Lung (tissue), 12 donors: ENCODE results near the gene TMC8. TPM values are rescaled to one million over a fixed set of nuclear protein-coding genes. Genes with fewer than 3 reads are reported as not detected.

ENCODE experiments used
- ATAC-seq: fragments of 200-7000 bp; cut with Tn5 transposase; one replicate; pipeline ENCODE4 v1.9.1; 2020; ENCODE audit warnings: moderate number of reproducible peaks; ENCODE audit not compliant: insufficient read depth, low FRiP score
- DNase-seq, 3 donors: peaks; one replicate each; pipeline ENCODE4 v3.0.0-alpha.2; 2013 to 2017
- H3K27ac ChIP-seq, 2 donors: one replicate each; pipeline ENCODE4 v1.5.1; 2013; ENCODE audit warnings: mild to moderate bottlenecking in 2 of 2, moderate library complexity in 2 of 2, control low read depth in 1 of 2, inconsistent platforms in 1 of 2, low read depth in 1 of 2, low read length in 1 of 2
- H3K27me3 ChIP-seq, 3 donors: one replicate each; pipeline ENCODE4 v1.5.1; 2013; ENCODE audit warnings: low read length in 2 of 3; ENCODE audit not compliant: control insufficient read depth in 3 of 3, insufficient read depth in 3 of 3
- H3K36me3 ChIP-seq, 4 donors: one replicate each; pipeline ENCODE4 v1.5.1; 2013; ENCODE audit warnings: low read length in 4 of 4, mild to moderate bottlenecking in 1 of 4, moderate library complexity in 1 of 4; ENCODE audit not compliant: control insufficient read depth in 4 of 4, insufficient read depth in 4 of 4
- H3K4me1 ChIP-seq, 5 donors: one replicate each; pipeline ENCODE4 v1.5.1; 2013; ENCODE audit warnings: low read length in 5 of 5, mild to moderate bottlenecking in 2 of 5, moderate library complexity in 1 of 5; ENCODE audit not compliant: control insufficient read depth in 5 of 5, insufficient read depth in 5 of 5
- H3K4me3 ChIP-seq: one replicate; pipeline ENCODE4 v1.5.1; 2013; ENCODE audit warnings: mild to moderate bottlenecking, control low read depth, moderate library complexity
- H3K9ac ChIP-seq, 2 donors: one replicate each; pipeline ENCODE4 v1.5.1; 2013; ENCODE audit warnings: low read length in 2 of 2, control low read depth in 1 of 2; ENCODE audit not compliant: insufficient read depth in 1 of 2
- H3K9me3 ChIP-seq, 4 donors: one replicate each; pipeline ENCODE4 v1.5.1; 2013; ENCODE audit warnings: low read length in 3 of 4, mild to moderate bottlenecking in 1 of 4, moderate library complexity in 1 of 4; ENCODE audit not compliant: control insufficient read depth in 4 of 4, insufficient read depth in 3 of 4
- WGBS, 2 donors: extraction: QIAGEN DNeasy Blood & Tissue Kit; methylation state at CpG; one replicate each; pipeline ENCODE4 v1.1.7; 2013; 5-methylcytosine and 5-hydroxymethylcytosine counted together
- polyA plus RNA-seq, 2 donors: library from polyadenylated mRNA; stranded (reverse); fragments of 200-250 nt; gene quantifications; one replicate each; pipeline ENCODE4 v1.2.1, GENCODE V29; 2013
- total RNA-seq, 2 donors: library from RNA; depleted of rRNA in 1 of 2; stranded (reverse); fragments of >200 nt in 1 of 2; gene quantifications; one replicate each; pipeline ENCODE4 v1.2.1, GENCODE V29; 2014 to 2021
- TF ChIP-seq, protein P1 (sequence below): IDR thresholded peaks from 2 replicates; pipeline ENCODE4 v1.5.1; 2012; ENCODE audit warnings: mild to moderate bottlenecking; ENCODE audit errors: control extremely low read depth, extremely low read depth
- donor health status: control.
- donor health status: control.
- donor health status: Bipolar disorder and iron deficiency.
- donor health status: healthy.
- donor health status: DM: yes; HTN: yes; CAD: no.

The TMC8 gene
- total and polyA plus RNA-seq, 4 donors = 15.5 to 28.1 (median 18.5) TPM

DNA sequence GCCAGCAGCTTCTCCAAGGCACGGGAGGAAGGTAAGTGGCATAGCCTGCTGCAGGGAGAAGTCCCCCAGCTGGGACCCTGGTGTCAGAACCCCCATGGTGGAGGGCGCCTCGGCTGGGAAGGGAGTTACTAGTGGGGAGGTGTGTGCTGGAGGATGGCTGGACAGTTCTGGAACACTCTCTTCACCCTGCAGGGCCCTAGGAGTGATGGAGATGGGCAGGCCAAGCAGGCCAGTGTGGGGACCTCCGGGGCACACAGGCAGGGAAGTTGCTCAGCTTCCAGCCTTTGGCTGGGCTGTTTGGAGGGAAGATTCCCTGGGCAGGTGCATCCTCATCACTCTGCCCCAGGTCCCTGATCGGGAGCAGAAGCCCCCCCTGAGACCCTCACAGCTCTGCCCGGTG, 16.3 kb downstream of the TMC8 start:
- DNase-seq (no peak), ATAC-seq (no peak)
- Histone ChIP-seq H3K4me3 (no peak overlapping the region), H3K9ac (no peak overlapping the region), H3K27me3 (no peaks in the 10 kb centered on the region), H3K4me1 (peaks cover 0 to 27% (median 11%) of the 10 kb centered on the region in 5 donors), H3K9me3 (no peaks in the 10 kb centered on the region), H3K27ac (peak overlapping the region in 1 of 2 donors; percentile 15), H3K36me3 (no peaks in the 10 kb centered on the region)
- WGBS, 2 donors = 88 to 89% methylated on average over 6 of the region's 6 CpGs
- TF ChIP-seq, protein P1, sequence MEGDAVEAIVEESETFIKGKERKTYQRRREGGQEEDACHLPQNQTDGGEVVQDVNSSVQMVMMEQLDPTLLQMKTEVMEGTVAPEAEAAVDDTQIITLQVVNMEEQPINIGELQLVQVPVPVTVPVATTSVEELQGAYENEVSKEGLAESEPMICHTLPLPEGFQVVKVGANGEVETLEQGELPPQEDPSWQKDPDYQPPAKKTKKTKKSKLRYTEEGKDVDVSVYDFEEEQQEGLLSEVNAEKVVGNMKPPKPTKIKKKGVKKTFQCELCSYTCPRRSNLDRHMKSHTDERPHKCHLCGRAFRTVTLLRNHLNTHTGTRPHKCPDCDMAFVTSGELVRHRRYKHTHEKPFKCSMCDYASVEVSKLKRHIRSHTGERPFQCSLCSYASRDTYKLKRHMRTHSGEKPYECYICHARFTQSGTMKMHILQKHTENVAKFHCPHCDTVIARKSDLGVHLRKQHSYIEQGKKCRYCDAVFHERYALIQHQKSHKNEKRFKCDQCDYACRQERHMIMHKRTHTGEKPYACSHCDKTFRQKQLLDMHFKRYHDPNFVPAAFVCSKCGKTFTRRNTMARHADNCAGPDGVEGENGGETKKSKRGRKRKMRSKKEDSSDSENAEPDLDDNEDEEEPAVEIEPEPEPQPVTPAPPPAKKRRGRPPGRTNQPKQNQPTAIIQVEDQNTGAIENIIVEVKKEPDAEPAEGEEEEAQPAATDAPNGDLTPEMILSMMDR = no peak

DNA sequence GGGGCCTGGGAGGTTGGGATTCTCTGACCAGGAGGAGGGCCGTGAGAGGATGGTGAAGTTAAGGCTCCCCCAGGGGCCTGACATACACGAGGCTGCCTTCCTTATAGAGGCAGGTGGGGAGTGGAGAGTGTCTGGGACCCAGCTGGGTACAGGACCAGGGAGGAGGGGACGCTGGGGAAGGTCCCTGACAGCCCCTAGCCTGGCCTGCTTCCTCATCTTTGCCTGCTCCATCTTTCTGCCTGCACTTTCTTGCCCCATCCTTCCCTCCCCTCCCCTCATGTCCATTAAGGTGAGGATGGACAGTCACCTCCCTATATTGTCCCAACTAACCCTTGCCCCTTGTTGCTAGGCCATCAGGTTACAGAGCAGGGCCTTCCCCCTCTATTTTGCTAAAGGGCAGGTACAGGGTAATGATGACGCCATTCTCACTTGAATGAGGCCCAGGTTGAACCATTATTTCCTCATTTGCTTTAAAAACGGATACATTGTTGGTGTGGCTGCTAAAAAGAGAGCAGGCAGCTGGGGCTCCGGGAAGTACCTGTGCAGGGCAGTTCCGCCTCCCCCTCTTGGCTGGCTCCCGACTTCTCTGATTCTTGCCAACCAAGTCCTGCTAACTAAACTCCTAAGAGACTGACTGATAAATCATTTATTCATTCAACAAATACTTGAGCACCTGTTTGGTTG, 16.9 kb downstream of the TMC8 start:
- 29 to 59% methylated on average over 8 of the region's 8 CpGs for WGBS, 2 donors
- no peak for ATAC-seq

DNA sequence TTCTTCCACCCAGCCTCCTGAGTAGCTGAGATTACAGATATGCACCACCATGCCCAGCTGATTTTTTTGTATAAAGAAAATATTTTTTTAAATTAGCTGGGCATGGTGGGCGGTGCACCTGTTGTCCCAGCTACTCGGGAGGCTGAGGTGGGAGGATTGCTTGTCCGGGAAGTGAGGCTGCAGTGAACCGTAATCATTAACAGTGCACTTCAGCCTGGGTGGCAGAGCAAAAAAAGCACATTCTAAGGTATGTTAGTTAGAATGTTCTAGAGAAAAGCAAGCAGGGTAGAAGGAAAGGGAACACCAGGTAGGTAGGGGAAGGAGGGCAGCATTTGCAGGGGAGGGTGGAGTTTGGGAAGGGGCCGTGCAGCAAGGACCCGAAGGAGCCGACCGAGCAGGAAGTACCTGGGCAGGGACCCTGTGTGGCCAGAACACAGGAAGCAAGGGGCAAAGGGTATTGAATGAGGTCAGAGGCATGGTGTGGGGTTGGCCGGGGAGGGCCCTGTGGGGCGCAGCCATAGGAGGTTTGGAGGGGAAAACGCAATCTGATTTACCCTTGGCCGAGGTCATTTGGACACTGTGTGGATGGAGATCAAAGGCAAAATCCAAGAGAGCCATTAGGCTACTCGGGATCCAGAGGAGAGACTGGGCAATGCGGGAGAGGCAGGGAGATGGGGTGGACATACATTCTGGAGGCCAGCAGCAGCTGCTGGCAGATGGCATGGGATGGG, 17.9 kb downstream of the TMC8 start:
- WGBS, 2 donors = 72 to 75% methylated on average over 14 of the region's 14 CpGs
- no peak overlapping the region for H3K9ac ChIP-seq
- DNase-seq (no peak), ATAC-seq (no peak)
- H3K27me3 ChIP-seq = no peaks in the 10 kb centered on the region
- H3K4me3 ChIP-seq = no peak overlapping the region
- H3K4me1 ChIP-seq = peaks cover 0 to 25% (median 9%) of the 10 kb centered on the region in 5 donors
- H3K9me3 ChIP-seq = no peaks in the 10 kb centered on the region
- H3K27ac ChIP-seq = no peak overlapping the region
- no peaks in the 10 kb centered on the region for H3K36me3 ChIP-seq
- TF ChIP-seq, protein P1 = no peak

More for the DNA sequence above, 16.9 kb downstream of the TMC8 start:
- Histone ChIP-seq H3K27ac (peak overlapping the region in 1 of 2 donors; percentile 3), H3K9me3 (no peaks in the 10 kb centered on the region), H3K4me3 (no peak overlapping the region), H3K27me3 (no peaks in the 10 kb centered on the region), H3K9ac (no peak overlapping the region), H3K36me3 (no peaks in the 10 kb centered on the region), H3K4me1 (peaks cover 0 to 27% (median 10%) of the 10 kb centered on the region in 5 donors)
- no peak for DNase-seq
- TF ChIP-seq, protein P1 = no peak
